ENCODE data around the gene NAPG. TPM values are rescaled to one million over a fixed set of nuclear protein-coding genes. Genes with fewer than 3 reads are reported as not detected.
"Not testable (repeated sequence)": the region's sequence is repeated elsewhere in the genome, so short reads cannot be mapped to it uniquely, and the experiment has no call there.

NAPG gene
- polyA plus RNA-seq, 4 donors = 18.5 to 24.9 (median 22.0) TPM

GRCh38 chr18:10543277-10543676 lies 17.4 kb downstream of the NAPG start:
- DNase-seq (ENCODE audit: low read depth in 4 of 4, low spot score in 3 of 4) = no peak

GRCh38 chr18:10544093-10544748 lies 18.4 kb downstream of the NAPG start:
- DNase-seq (ENCODE audit: low read depth in 4 of 4, low spot score in 3 of 4) = no peak

- no peak for DNase-seq (ENCODE audit: low read depth in 4 of 4, low spot score in 3 of 4)
Observed at GRCh38 chr18:10546557-10547300, 20.9 kb downstream of the NAPG start.

- no peak for DNase-seq (ENCODE audit: low read depth in 4 of 4, low spot score in 3 of 4)
Observed at GRCh38 chr18:10552226-10552625, 26.4 kb downstream of the NAPG start.

- not testable (repeated sequence) for DNase-seq (ENCODE audit: low read depth in 4 of 4, low spot score in 3 of 4)
Observed at GRCh38 chr18:10556251-10556650, 30.4 kb downstream of the NAPG start.

- DNase-seq (ENCODE audit: low read depth in 4 of 4, low spot score in 3 of 4) = no peak
Observed at GRCh38 chr18:10557085-10557677, 31.4 kb downstream of the NAPG start.

- DNase-seq (ENCODE audit: low read depth in 4 of 4, low spot score in 3 of 4) = no peak
Observed at GRCh38 chr18:10558243-10558966, 32.6 kb downstream of the NAPG start.

- DNase-seq (ENCODE audit: low read depth in 4 of 4, low spot score in 3 of 4) = no peak
Observed at GRCh38 chr18:10558967-10559298, 33.1 kb downstream of the NAPG start.

GRCh38 chr18:10559553-10560451 lies 34.0 kb downstream of the NAPG start:
- DNase-seq (ENCODE audit: low read depth in 4 of 4, low spot score in 3 of 4) = peak in 2 of 4 donors; percentile 7 to 20

GRCh38 chr18:10560452-10561045 lies 34.7 kb downstream of the NAPG start:
- peak; percentile 69 to 81 (median 76) for DNase-seq (ENCODE audit: low read depth in 4 of 4, low spot score in 3 of 4)

GRCh38 chr18:10562773-10563160 lies 36.9 kb downstream of the NAPG start:
- DNase-seq (ENCODE audit: low read depth in 4 of 4, low spot score in 3 of 4) = no peak

GRCh38 chr18:10563886-10564285 lies 38.1 kb downstream of the NAPG start:
- no peak for DNase-seq (ENCODE audit: low read depth in 4 of 4, low spot score in 3 of 4)

- no peak for DNase-seq (ENCODE audit: low read depth in 4 of 4, low spot score in 3 of 4)
Observed at GRCh38 chr18:10564975-10565773, 39.3 kb downstream of the NAPG start.

GRCh38 chr18:10565835-10566234 lies 40.0 kb downstream of the NAPG start:
- DNase-seq (ENCODE audit: low read depth in 4 of 4, low spot score in 3 of 4) = no peak

GRCh38 chr18:10566390-10566789 lies 40.6 kb downstream of the NAPG start:
- DNase-seq (ENCODE audit: low read depth in 4 of 4, low spot score in 3 of 4) = no peak

GRCh38 chr18:10569941-10570340 lies 44.1 kb downstream of the NAPG start:
- not testable (repeated sequence) for DNase-seq (ENCODE audit: low read depth in 4 of 4, low spot score in 3 of 4)

GRCh38 chr18:10570622-10571021 lies 44.8 kb downstream of the NAPG start:
- no peak for DNase-seq (ENCODE audit: low read depth in 4 of 4, low spot score in 3 of 4)

GRCh38 chr18:10571537-10571936 lies 45.7 kb downstream of the NAPG start:
- no peak for DNase-seq (ENCODE audit: low read depth in 4 of 4, low spot score in 3 of 4)

- DNase-seq (ENCODE audit: low read depth in 4 of 4, low spot score in 3 of 4) = not testable (repeated sequence)
Observed at GRCh38 chr18:10573261-10573660, 47.4 kb downstream of the NAPG start.
